H1 (cell line): ENCODE measurements around the gene USH1G. TPM values are rescaled to one million over a fixed set of nuclear protein-coding genes. Genes with fewer than 3 reads are reported as not detected.

Experiments
- CTCF ChIA-PET: fragments of 300-600 bp; sonication (Branson Sonifier 250); formaldehyde crosslinking; loops from one replicate; lab custom pipeline; 2021; ENCODE audit not compliant: partially characterized antibody; lab: Charles Lee
- POLR2A ChIA-PET: fragments of 300-600 bp; sonication (Branson Sonifier 250); formaldehyde crosslinking; loops from one replicate; lab custom pipeline; 2021; ENCODE audit warnings: inconsistent platforms; ENCODE audit not compliant: partially characterized antibody; lab: Charles Lee
- DNase-seq, 2 experiments: peaks; one replicate each; pipeline versions ENCODE4 v3.0.0 to v3.0.0-alpha.2; 2010 to 2022; ENCODE audit warnings: low spot score in 2 of 2, low read depth in 1 of 2, mixed read lengths in 1 of 2
- FAIRE-seq: peaks from 2 replicates; lab custom pipeline; 2011; peaks lifted over from hg19 to GRCh38; lab: Jason Lieb, UNC
- H2AFZ ChIP-seq: 2 replicates; pipeline ENCODE4 v1.8.1; 2012; ENCODE audit warnings: low read length, inconsistent platforms
- H2AK5ac ChIP-seq: 2 replicates; pipeline ENCODE4 v1.6.1; 2013; ENCODE audit warnings: low read depth, low read length
- H2BK120ac ChIP-seq: replicated peaks from 2 replicates; pipeline ENCODE3; 2013; ENCODE audit warnings: low read depth, low read length, inconsistent platforms
- H2BK12ac ChIP-seq: 2 replicates; pipeline ENCODE4 v1.6.1; 2013; ENCODE audit warnings: low read depth, low read length
- H2BK15ac ChIP-seq: 2 replicates; pipeline ENCODE4 v1.6.1; 2013; ENCODE audit warnings: low read length
- H2BK20ac ChIP-seq: 2 replicates; pipeline ENCODE4 v1.6.1; 2013; ENCODE audit warnings: low read length
- H2BK5ac ChIP-seq: 2 replicates; pipeline ENCODE4 v1.6.1; 2013; ENCODE audit warnings: low read depth, low read length
- H3K14ac ChIP-seq: 2 replicates; pipeline ENCODE4 v1.6.1; 2013; ENCODE audit warnings: inconsistent platforms; ENCODE audit not compliant: insufficient read length
- H3K18ac ChIP-seq: 2 replicates; pipeline ENCODE4 v1.6.1; 2013; ENCODE audit warnings: low read length; ENCODE audit errors: extremely low read depth
- H3K23ac ChIP-seq: 2 replicates; pipeline ENCODE4 v1.6.1; 2013; ENCODE audit warnings: inconsistent platforms; ENCODE audit not compliant: insufficient read length
- H3K23me2 ChIP-seq: 2 replicates; pipeline ENCODE4 v1.6.1; 2013; ENCODE audit warnings: low read depth, low read length
- H3K27ac ChIP-seq: 2 replicates; pipeline ENCODE4 v1.6.1; 2011; ENCODE audit warnings: low read depth, low read length, inconsistent platforms
- H3K27me3 ChIP-seq, 4 experiments: replicated peaks in 1 of 4; 1 replicate in 1 of 4; 2 replicates in 3 of 4; pipeline versions ENCODE4 v1.6.1 to v1.8.1; 2011 to 2013; ENCODE audit warnings: low read length in 3 of 4, mild to moderate bottlenecking in 3 of 4, inconsistent platforms in 2 of 4, mixed read lengths in 2 of 4, moderate library complexity in 1 of 4; ENCODE audit not compliant: control insufficient read depth in 3 of 4, insufficient read depth in 3 of 4; ENCODE audit errors: extremely low read depth in 1 of 4
- H3K36me3 ChIP-seq, 4 experiments: 2 replicates each; pipeline versions ENCODE4 v1.6.1 to v1.8.1; 2011 to 2013; ENCODE audit warnings: mild to moderate bottlenecking in 4 of 4, low read length in 3 of 4, moderate library complexity in 2 of 4, control low read depth in 1 of 4, inconsistent platforms in 1 of 4; ENCODE audit not compliant: insufficient read depth in 4 of 4, control insufficient read depth in 2 of 4
- H3K4ac ChIP-seq: replicated peaks from 2 replicates; pipeline ENCODE3; 2013; ENCODE audit warnings: low read length, low read depth, mixed read lengths, inconsistent platforms; ENCODE audit not compliant: insufficient read length
- H3K4me1 ChIP-seq, 4 experiments: replicated peaks in 1 of 4; 1 replicate in 1 of 4; 2 replicates in 3 of 4; pipeline versions ENCODE4 v1.6.1 to v1.8.1; 2011 to 2013; ENCODE audit warnings: low read length in 3 of 4, inconsistent platforms in 2 of 4, mixed read lengths in 1 of 4; ENCODE audit not compliant: insufficient read depth in 4 of 4, control insufficient read depth in 3 of 4
- H3K4me2 ChIP-seq, 2 experiments: 2 replicates each; pipeline versions ENCODE4 v1.6.1 to v1.8.1; 2011 to 2013; ENCODE audit warnings: low read depth in 2 of 2, low read length in 2 of 2, control low read depth in 1 of 2, inconsistent platforms in 1 of 2, mild to moderate bottlenecking in 1 of 2; ENCODE audit not compliant: insufficient read depth in 1 of 2
- H3K4me3 ChIP-seq, 4 experiments: fragments of 200-600, 300-600 bp in 1 of 4; sonication (generic), shearing (Covaris generic), sonication (Bioruptor Twin) in 1 of 4; 2 replicates each; pipeline versions ENCODE4 v1.5.1 to v1.8.1; 2011 to 2016; ENCODE audit warnings: low read length in 4 of 4, low read depth in 3 of 4, control low read depth in 2 of 4, inconsistent platforms in 2 of 4, mild to moderate bottlenecking in 2 of 4, mixed read lengths in 1 of 4, moderate library complexity in 1 of 4; ENCODE audit not compliant: insufficient read depth in 2 of 4; ENCODE audit errors: extremely low read depth in 1 of 4
- H3K56ac ChIP-seq: replicated peaks from 2 replicates; pipeline ENCODE3; 2013; ENCODE audit warnings: low read depth, mild to moderate bottlenecking, mixed read lengths, low read length, inconsistent platforms; ENCODE audit not compliant: insufficient read length
- H3K79me1 ChIP-seq: 2 replicates; pipeline ENCODE4 v1.6.1; 2013; ENCODE audit warnings: low read depth, low read length, control low read depth
- H3K79me2 ChIP-seq, 2 experiments: 2 replicates each; pipeline versions ENCODE4 v1.6.1 to v1.8.1; 2012 to 2013; ENCODE audit warnings: low read length in 2 of 2, mild to moderate bottlenecking in 2 of 2, inconsistent platforms in 1 of 2; ENCODE audit not compliant: insufficient read depth in 2 of 2, control insufficient read depth in 1 of 2
- H3K9ac ChIP-seq, 4 experiments: replicated peaks in 1 of 4; 1 replicate in 1 of 4; 2 replicates in 3 of 4; pipeline versions ENCODE4 v1.6.1 to v1.8.1; 2011 to 2013; ENCODE audit warnings: low read depth in 3 of 4, low read length in 3 of 4, control low read depth in 2 of 4, mild to moderate bottlenecking in 2 of 4, moderate library complexity in 2 of 4, inconsistent platforms in 1 of 4; ENCODE audit errors: extremely low read depth in 1 of 4
- H3K9me3 ChIP-seq, 2 experiments: 2 replicates each; pipeline versions ENCODE4 v1.6.1 to v1.8.1; 2012 to 2013; ENCODE audit warnings: mild to moderate bottlenecking in 2 of 2, moderate library complexity in 2 of 2, control low read depth in 1 of 2, inconsistent platforms in 1 of 2, low read depth in 1 of 2, low read length in 1 of 2, mixed read lengths in 1 of 2; ENCODE audit not compliant: insufficient read depth in 2 of 2
- H4K20me1 ChIP-seq, 2 experiments: replicated peaks in 1 of 2; 2 replicates each; pipeline versions ENCODE3 to v1.8.1; 2011 to 2013; ENCODE audit warnings: inconsistent platforms in 2 of 2, low read length in 2 of 2, mild to moderate bottlenecking in 1 of 2; ENCODE audit not compliant: insufficient read depth in 2 of 2, control insufficient read depth in 1 of 2
- H4K5ac ChIP-seq: 2 replicates; pipeline ENCODE4 v1.6.1; 2013; ENCODE audit warnings: low read length, low read depth, mixed read lengths, inconsistent platforms; ENCODE audit not compliant: insufficient read length
- H4K8ac ChIP-seq: 2 replicates; pipeline ENCODE4 v1.8.0; 2013; ENCODE audit warnings: mild to moderate bottlenecking, moderate library complexity, low read length, inconsistent platforms; ENCODE audit not compliant: insufficient read depth; ENCODE audit errors: extremely low read depth
- H4K91ac ChIP-seq: replicated peaks from 2 replicates; pipeline ENCODE3; 2013; ENCODE audit warnings: low read length, mixed read lengths, inconsistent platforms; ENCODE audit not compliant: insufficient read length
- ASH2L ChIP-seq: fragments of 200-600, 300-600 bp; sonication (generic); IDR thresholded peaks from one replicate; pipeline ENCODE4 v1.7.1; 2017; ENCODE audit warnings: low read length
- BRCA1 ChIP-seq: IDR thresholded peaks from 2 replicates; pipeline ENCODE4 v1.6.1; 2012; ENCODE audit warnings: low read depth, low read length, improper control_type of control experiment
- CHD2 ChIP-seq: IDR thresholded peaks from 2 replicates; pipeline ENCODE4 v1.6.1; 2012; ENCODE audit warnings: low read length, improper control_type of control experiment
- CTBP2 ChIP-seq: IDR thresholded peaks from 2 replicates; pipeline ENCODE4 v1.7.0; 2011; ENCODE audit warnings: borderline replicate concordance, mild to moderate bottlenecking, moderate library complexity, mixed read lengths, low read length; ENCODE audit not compliant: insufficient read depth, insufficient read length
- GABPA ChIP-seq: IDR thresholded peaks from 2 replicates; pipeline ENCODE4 v1.6.1; 2011; ENCODE audit warnings: mild to moderate bottlenecking, low read length, moderate library complexity, borderline replicate concordance; ENCODE audit not compliant: insufficient read depth
- HDAC2 ChIP-seq, 2 experiments: fragments of 300-600 bp in 1 of 2; sonication (generic) in 1 of 2; IDR thresholded peaks; 2 replicates each; pipeline ENCODE4 v1.6.1; 2011 to 2012; ENCODE audit warnings: low read depth in 2 of 2, low read length in 2 of 2, mild to moderate bottlenecking in 2 of 2, moderate library complexity in 2 of 2, borderline replicate concordance in 1 of 2, inconsistent platforms in 1 of 2
- MAFK ChIP-seq: IDR thresholded peaks from 2 replicates; pipeline ENCODE4 v1.6.1; 2012; ENCODE audit warnings: low read depth, mild to moderate bottlenecking, improper control_type of control experiment, low read length
- PHF8 ChIP-seq: fragments of 200-600 bp; sonication (generic); conservative IDR thresholded peaks from 2 replicates; pipeline ENCODE4 v1.7.1; 2012; ENCODE audit warnings: low read depth, mild to moderate bottlenecking, inconsistent platforms, low read length, moderate library complexity
- POLR2A ChIP-seq, 2 experiments: IDR thresholded peaks; 1 replicate in 1 of 2; 2 replicates in 1 of 2; pipeline ENCODE4 v1.6.1; 2011; ENCODE audit warnings: low read depth in 2 of 2, low read length in 2 of 2, mild to moderate bottlenecking in 2 of 2; ENCODE audit errors: control extremely low read depth in 1 of 2
- SIN3A ChIP-seq, 2 experiments: IDR thresholded peaks in 1 of 2; conservative IDR thresholded peaks in 1 of 2; 2 replicates each; pipeline ENCODE4 v1.6.1; 2011 to 2012; ENCODE audit warnings: low read length in 2 of 2, improper control_type of control experiment in 1 of 2, low read depth in 1 of 2, mild to moderate bottlenecking in 1 of 2
- SP4 ChIP-seq: IDR thresholded peaks from 2 replicates; pipeline ENCODE4 v1.6.1; 2012; ENCODE audit warnings: low read length, inconsistent platforms
- SUZ12 ChIP-seq: fragments of 200-600 bp; sonication (generic); IDR thresholded peaks from 2 replicates; pipeline ENCODE4 v1.6.1; 2012; ENCODE audit warnings: mild to moderate bottlenecking, inconsistent platforms, low read length, moderate library complexity, mixed read lengths
- WGBS, 2 experiments: shearing (Covaris generic) in 1 of 2; methylation state at CpG; one replicate each; pipeline versions ENCODE4 v1.1.6 to v1.1.7; 2013 to 2015; ENCODE audit warnings: low lambda C conversion rate in 2 of 2, mixed read lengths in 2 of 2, inconsistent platforms in 1 of 2, low coverage in 1 of 2, missing lambda C conversion rate in 1 of 2; ENCODE audit not compliant: insufficient replicate concordance in 2 of 2, insufficient coverage in 1 of 2, insufficient read length in 1 of 2; ENCODE audit errors: extremely low coverage in 1 of 2, missing lambda C conversion rate in 1 of 2; 5-methylcytosine and 5-hydroxymethylcytosine counted together
- polyA plus RNA-seq, 7 experiments: library from polyadenylated mRNA; depleted of rRNA in 3 of 7; stranded (reverse) in 5 of 7; unstranded in 2 of 7; fragments of >200 nt in 5 of 7; fragments of 200-250 nt in 2 of 7; gene quantifications; 1 replicate in 5 of 7; 2 replicates in 1 of 7; 4 replicates in 1 of 7; pipeline versions ENCODE4 v1.2.1 to v1.2.3, GENCODE V29; 2011 to 2013; ENCODE audit warnings: missing spikeins in 2 of 7, mixed read lengths in 2 of 7
- total RNA-seq: library from RNA; stranded (reverse); fragmentation: NEBNext Ultra II Directional; extraction: Animal tissue kit (Norgen Biotek cat#: 25700); gene quantifications from 2 replicates; pipeline ENCODE4 v1.2.1, GENCODE V29; 2021
- TF ChIP-seq, protein P1 (sequence below): IDR thresholded peaks from 2 replicates; pipeline ENCODE4 v1.6.1; 2011; ENCODE audit warnings: low read length, improper control_type of control experiment

The USH1G gene
- total and polyA plus RNA-seq, 2 of the 8 experiments (the other 6 are each of a cell fraction or from before 2014, with no cell fraction given), result 1.6 to 4.3 TPM

DNA sequence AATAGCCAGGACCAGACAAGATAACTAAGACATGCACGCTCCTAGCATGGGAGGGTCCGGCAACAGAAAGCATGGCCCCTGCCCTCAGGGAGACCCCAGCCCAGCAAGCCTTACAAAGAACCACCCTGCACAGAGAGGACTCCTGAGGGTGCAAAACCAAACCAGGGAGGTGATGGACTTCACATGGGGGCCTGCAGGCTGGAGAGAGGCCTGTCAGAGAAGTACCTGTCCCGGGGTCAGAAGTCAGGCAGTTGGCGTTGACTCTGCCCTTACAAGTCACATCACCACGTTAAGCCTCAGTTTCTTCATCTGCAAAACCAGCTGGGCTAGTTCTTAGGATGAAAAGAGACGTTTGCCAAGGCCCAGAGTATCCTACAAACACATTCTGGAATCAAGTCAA, 5.7 kb upstream of the USH1G start:
- DNase-seq, result no peak
- H3K56ac ChIP-seq, result no peak overlapping the region
- peaks cover 26 to 55% (median 46%) of the 10 kb centered on the region in 4 experiments for H3K27me3 ChIP-seq
- no peak overlapping the region for H3K4ac ChIP-seq
- H2BK120ac ChIP-seq, result no peak overlapping the region
- H3K9ac ChIP-seq, result no peak overlapping the region
- H2AK5ac ChIP-seq, result no peak overlapping the region
- peaks cover 0 to 5% of the 10 kb centered on the region in 2 experiments for H4K20me1 ChIP-seq
- no peak overlapping the region for H2BK5ac ChIP-seq
- no peak overlapping the region for H3K27ac ChIP-seq
- H4K5ac ChIP-seq, result no peak overlapping the region
- ChIA-PET POLR2A (no interaction called here), CTCF (interaction anchor here (0.6 to 49.9 kb wide), 7 partner anchors 23 to 322 kb away, joined by 3 to 1072 read pairs (median 6); partner anchors contain the start of gene MRPL58)
- H3K79me2 ChIP-seq, result no peaks in the 10 kb centered on the region
- TF ChIP-seq BRCA1, result no peak
- TF ChIP-seq POLR2A (IDR thresholded peaks at IDR 0.05; ENCODE audit: control extremely low read depth in 1 of 2, low read depth in 2 of 2, low read length in 2 of 2), result no peak
- no peak for TF ChIP-seq GABPA
- TF ChIP-seq PHF8, result no peak
- no peak for TF ChIP-seq SIN3A (conservative IDR thresholded peaks at IDR 0.05 in 1 of 2, IDR thresholded peaks at IDR 0.05 in 1 of 2; ENCODE audit: low read depth in 1 of 2, low read length in 2 of 2)
- no peak for TF ChIP-seq SUZ12
- TF ChIP-seq SP4, result no peak
- no peak for TF ChIP-seq ASH2L
- TF ChIP-seq, protein P1, sequence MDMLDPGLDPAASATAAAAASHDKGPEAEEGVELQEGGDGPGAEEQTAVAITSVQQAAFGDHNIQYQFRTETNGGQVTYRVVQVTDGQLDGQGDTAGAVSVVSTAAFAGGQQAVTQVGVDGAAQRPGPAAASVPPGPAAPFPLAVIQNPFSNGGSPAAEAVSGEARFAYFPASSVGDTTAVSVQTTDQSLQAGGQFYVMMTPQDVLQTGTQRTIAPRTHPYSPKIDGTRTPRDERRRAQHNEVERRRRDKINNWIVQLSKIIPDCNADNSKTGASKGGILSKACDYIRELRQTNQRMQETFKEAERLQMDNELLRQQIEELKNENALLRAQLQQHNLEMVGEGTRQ, result no peak
- no peak for TF ChIP-seq HDAC2 (IDR thresholded peaks at IDR 0.05; ENCODE audit: borderline replicate concordance in 1 of 2, low read depth in 2 of 2, low read length in 2 of 2)
- no peak for TF ChIP-seq MAFK
- TF ChIP-seq CTBP2, result no peak
- TF ChIP-seq CHD2, result no peak
- peaks cover 4% of the 10 kb centered on the region; the same call in 1 of the 2 replicates for H3K23me2 ChIP-seq
- H3K4me3 ChIP-seq, result no peak overlapping the region
- H4K8ac ChIP-seq, result no peak overlapping the region
- H4K91ac ChIP-seq, result no peak overlapping the region
- no peak overlapping the region for H2BK20ac ChIP-seq
- no peaks in the 10 kb centered on the region for H3K9me3 ChIP-seq
- no peak overlapping the region for H2AFZ ChIP-seq
- no peak overlapping the region for H2BK12ac ChIP-seq
- no peaks in the 10 kb centered on the region for H3K79me1 ChIP-seq
- FAIRE-seq, result no peak
- H3K14ac ChIP-seq, result no peak overlapping the region
- no peaks in the 10 kb centered on the region; a peak in 1 of 8 replicates for H3K36me3 ChIP-seq
- no peak overlapping the region for H3K4me2 ChIP-seq
- H2BK15ac ChIP-seq, result no peak overlapping the region
- 75% methylated on average over 4 of the region's 6 CpGs; no CpG with 5 or more reads in 1 of the 2 experiments for WGBS, 2 experiments
- H3K23ac ChIP-seq, result no peak overlapping the region
- peaks cover 0 to 10% (median 7%) of the 10 kb centered on the region in 4 experiments; a peak in 4 of 7 replicates for H3K4me1 ChIP-seq
- no peak overlapping the region for H3K18ac ChIP-seq
